Keratinocyte (primary cell): ENCODE results near the gene CRIM1.

ENCODE experiments used
- CTCF ChIP-seq, 3 experiments: IDR thresholded peaks in 1 of 3; conservative IDR thresholded peaks in 1 of 3; optimal IDR thresholded peaks in 1 of 3; 2 replicates in 2 of 3; 3 replicates in 1 of 3; pipeline versions ENCODE3 to v1.5.1; 2011; ENCODE audit warnings: low read length in 3 of 3, mild to moderate bottlenecking in 3 of 3, moderate library complexity in 2 of 3, control low read depth in 1 of 3, inconsistent platforms in 1 of 3; ENCODE audit not compliant: insufficient read depth in 2 of 3; ENCODE audit errors: extremely low read depth in 1 of 3
- EZH2 ChIP-seq: IDR thresholded peaks from one replicate; pipeline ENCODE4 v1.6.1; 2012; ENCODE audit warnings: inconsistent platforms, mild to moderate bottlenecking, low read length, moderate library complexity

DNA sequence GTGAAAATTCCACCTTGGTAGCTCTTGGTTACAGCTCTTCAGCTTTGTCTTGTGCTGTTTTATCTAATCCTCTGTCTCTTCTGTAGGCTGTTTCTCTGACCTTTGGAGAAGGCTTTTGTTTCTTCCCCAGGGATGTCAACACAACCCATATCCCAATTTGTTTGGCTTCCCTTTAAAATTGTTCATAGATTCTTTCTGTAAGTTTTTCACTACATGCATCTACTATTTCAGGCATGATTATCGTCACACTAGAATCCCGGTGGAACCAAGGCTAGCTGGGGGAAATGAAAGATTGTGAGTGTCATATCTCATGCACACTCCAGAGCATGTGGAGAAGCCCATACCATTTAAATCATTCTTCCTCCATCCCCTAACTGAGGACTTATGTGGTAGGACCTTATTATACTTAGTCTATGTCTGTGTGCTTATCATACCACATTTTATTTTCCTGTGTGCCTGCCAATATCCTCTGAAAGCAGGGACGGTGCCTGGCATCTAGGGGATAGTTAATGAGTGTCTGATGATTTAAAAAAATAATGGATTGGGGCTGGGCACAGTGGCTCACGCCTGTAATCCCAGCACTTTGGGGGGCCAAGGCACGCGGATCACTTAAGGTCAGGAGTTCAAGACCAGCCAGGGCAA lies 59.9 kb downstream of the CRIM1 start:
- TF ChIP-seq CTCF (optimal IDR thresholded peaks at IDR 0.05 in 1 of 3, IDR thresholded peaks at IDR 0.05 in 1 of 3, conservative IDR thresholded peaks at IDR 0.05 in 1 of 3; ENCODE audit: extremely low read depth in 1 of 3, insufficient read depth in 2 of 3, low read length in 3 of 3): no peak
- no peak for TF ChIP-seq EZH2
